Measurements from ENCODE around the gene USP46. TPM values are rescaled to one million over a fixed set of nuclear protein-coding genes. Genes with fewer than 3 reads are reported as not detected.

The USP46 gene
- total and polyA plus RNA-seq, 2 of the 13 experiments (the other 11 are each of a cell fraction or from before 2014, with no cell fraction given) = 4.7 to 17.4 TPM

DNA sequence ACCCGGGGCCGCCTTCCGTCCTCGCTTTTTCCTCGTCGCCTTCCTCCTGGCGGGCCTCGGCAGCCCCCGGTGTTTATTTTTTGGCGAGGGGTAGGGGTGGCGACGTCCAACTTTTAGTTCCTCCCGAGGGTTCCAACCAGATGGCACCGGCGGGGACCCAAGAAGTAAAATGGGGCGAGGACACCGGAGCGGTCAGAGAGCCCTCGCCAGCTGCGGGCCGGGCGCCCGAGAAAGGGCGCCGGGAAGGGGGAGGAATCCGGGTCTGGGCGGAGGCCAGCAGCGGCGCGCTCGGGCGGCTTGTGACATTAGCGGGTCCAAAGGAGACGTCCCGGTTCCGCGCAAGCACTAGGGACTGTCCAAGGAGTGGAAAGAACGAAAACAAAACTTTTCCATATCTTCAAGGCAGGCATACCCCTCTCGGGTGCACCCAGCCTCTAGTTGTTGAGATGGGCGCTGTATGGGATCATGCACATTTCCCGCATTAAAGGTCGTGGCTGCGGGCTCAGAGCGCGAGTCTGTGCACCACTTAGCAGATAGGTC is 691 bp upstream of the USP46 start (continued):
- TF ChIP-seq ZNF891 (CRISPR knock-in tag; IDR thresholded peaks at IDR 0.05) (no peak), ZNF280B (CRISPR knock-in tag; IDR thresholded peaks at IDR 0.05; ENCODE audit: borderline replicate concordance) (0 out of 2 replicates have a peak, but pooled peaks have one; percentile 27), DZIP1 (CRISPR knock-in tag; IDR thresholded peaks at IDR 0.05) (no peak), ZFP41 (CRISPR knock-in tag; IDR thresholded peaks at IDR 0.05; ENCODE audit: borderline replicate concordance) (no peak), ZNF704 (CRISPR knock-in tag; IDR thresholded peaks at IDR 0.05; ENCODE audit: borderline replicate concordance) (no peak), ZNF383 (CRISPR knock-in tag; IDR thresholded peaks at IDR 0.05; ENCODE audit: borderline replicate concordance) (no peak), ELK4 (CRISPR knock-in tag; IDR thresholded peaks at IDR 0.05; ENCODE audit: borderline replicate concordance) (no peak), HNRNPL (IDR thresholded peaks at IDR 0.05; ENCODE audit: low read depth, low read length) (0 out of 2 replicates have a peak, but pooled peaks have one; percentile 38), KAT2B (IDR thresholded peaks at IDR 0.05; ENCODE audit: borderline replicate concordance, low read depth, low read length) (no peak), TBX2 (CRISPR knock-in tag; IDR thresholded peaks at IDR 0.05; ENCODE audit: borderline replicate concordance) (no peak), ZBTB3 (CRISPR knock-in tag; IDR thresholded peaks at IDR 0.05; ENCODE audit: borderline replicate concordance, low read depth) (no peak), MEIS1 (CRISPR knock-in tag; IDR thresholded peaks at IDR 0.05; ENCODE audit: borderline replicate concordance) (peak; percentile 12; the same call in 1 of the 2 replicates)
- TF ChIP-seq, protein P1, sequence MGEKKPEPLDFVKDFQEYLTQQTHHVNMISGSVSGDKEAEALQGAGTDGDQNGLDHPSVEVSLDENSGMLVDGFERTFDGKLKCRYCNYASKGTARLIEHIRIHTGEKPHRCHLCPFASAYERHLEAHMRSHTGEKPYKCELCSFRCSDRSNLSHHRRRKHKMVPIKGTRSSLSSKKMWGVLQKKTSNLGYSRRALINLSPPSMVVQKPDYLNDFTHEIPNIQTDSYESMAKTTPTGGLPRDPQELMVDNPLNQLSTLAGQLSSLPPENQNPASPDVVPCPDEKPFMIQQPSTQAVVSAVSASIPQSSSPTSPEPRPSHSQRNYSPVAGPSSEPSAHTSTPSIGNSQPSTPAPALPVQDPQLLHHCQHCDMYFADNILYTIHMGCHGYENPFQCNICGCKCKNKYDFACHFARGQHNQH (CRISPR knock-in tag; IDR thresholded peaks at IDR 0.05) = no peak
- TF ChIP-seq, protein P2, sequence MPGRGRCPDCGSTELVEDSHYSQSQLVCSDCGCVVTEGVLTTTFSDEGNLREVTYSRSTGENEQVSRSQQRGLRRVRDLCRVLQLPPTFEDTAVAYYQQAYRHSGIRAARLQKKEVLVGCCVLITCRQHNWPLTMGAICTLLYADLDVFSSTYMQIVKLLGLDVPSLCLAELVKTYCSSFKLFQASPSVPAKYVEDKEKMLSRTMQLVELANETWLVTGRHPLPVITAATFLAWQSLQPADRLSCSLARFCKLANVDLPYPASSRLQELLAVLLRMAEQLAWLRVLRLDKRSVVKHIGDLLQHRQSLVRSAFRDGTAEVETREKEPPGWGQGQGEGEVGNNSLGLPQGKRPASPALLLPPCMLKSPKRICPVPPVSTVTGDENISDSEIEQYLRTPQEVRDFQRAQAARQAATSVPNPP (CRISPR knock-in tag; IDR thresholded peaks at IDR 0.05) = no peak
- TF ChIP-seq, protein P3, sequence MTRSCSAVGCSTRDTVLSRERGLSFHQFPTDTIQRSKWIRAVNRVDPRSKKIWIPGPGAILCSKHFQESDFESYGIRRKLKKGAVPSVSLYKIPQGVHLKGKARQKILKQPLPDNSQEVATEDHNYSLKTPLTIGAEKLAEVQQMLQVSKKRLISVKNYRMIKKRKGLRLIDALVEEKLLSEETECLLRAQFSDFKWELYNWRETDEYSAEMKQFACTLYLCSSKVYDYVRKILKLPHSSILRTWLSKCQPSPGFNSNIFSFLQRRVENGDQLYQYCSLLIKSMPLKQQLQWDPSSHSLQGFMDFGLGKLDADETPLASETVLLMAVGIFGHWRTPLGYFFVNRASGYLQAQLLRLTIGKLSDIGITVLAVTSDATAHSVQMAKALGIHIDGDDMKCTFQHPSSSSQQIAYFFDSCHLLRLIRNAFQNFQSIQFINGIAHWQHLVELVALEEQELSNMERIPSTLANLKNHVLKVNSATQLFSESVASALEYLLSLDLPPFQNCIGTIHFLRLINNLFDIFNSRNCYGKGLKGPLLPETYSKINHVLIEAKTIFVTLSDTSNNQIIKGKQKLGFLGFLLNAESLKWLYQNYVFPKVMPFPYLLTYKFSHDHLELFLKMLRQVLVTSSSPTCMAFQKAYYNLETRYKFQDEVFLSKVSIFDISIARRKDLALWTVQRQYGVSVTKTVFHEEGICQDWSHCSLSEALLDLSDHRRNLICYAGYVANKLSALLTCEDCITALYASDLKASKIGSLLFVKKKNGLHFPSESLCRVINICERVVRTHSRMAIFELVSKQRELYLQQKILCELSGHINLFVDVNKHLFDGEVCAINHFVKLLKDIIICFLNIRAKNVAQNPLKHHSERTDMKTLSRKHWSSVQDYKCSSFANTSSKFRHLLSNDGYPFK (CRISPR knock-in tag; IDR thresholded peaks at IDR 0.05; ENCODE audit: borderline replicate concordance) = no peak

All from HepG2 (cell line).